ENCODE results near the gene GNG4. TPM values are rescaled to one million over a fixed set of nuclear protein-coding genes. Genes with fewer than 3 reads are reported as not detected.

The GNG4 gene
- total RNA-seq, result 0.19 TPM in 1 of 2 replicates, not detected in the other

DNA sequence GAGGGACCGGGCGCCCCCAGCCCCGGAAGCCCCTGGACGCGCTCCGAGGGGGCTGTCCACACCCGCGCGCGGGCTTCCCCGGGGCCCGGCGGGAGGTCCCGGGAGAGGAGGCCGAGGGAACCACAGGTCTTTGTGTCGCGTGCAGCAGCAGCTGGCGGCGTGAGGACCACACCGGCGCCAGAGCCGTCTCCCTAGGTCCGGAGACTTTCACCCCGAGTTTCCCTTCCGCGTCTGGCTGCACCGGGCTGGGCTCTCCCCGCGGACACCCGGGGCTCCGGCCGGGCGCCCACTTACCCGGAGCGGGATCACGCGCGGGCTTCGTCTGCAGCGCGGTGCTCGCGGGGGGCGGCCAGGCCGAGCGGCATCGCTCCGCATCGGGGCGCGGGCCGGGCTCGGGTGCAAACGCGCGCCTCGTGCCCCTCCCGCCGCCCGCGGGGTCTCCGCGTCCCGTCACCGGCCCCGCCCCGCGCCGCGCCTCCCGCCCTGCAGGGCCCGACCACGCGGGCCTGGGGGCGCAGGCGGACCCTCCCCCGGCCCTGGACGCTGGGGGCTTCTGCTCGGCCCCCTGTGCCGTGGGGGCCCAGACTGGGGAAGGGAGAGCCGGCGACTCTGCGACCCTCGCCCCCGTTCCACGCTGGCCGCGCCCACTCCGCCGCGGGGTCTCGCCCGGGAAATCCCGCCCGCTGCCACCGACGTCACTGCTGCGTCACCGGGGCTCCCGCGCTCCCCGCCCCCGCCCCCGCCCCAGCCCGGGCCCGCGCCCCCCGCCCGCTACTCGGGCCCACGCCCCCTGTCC is at the start of gene GNG4:
TSS of gene GNG4 (minus strand) at position 417 of the 796 bp plus-strand sequence. CDS start 65,946 bp downstream, outside the sequence.

DNA sequence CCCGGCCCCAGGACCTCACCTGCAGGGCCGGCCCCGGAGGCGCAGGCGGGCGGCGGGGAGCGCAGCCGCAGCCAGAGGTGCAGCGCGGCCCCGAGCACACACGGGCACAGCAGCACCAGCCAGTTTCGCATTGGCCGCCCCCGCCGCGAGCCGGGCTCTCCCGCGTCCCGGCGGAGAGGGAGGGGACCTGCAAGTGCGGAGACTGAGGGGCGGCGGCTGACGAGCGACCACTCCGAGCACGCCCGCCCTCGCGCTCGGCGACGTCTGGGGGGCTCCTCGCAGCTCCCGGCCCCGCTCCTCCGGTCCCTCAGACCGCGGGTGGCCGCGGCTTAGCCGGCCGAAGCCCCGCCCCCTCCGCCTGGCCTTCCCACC is 145.5 kb downstream of the GNG4 start, which contains the start of gene B3GALNT2:
TSS of gene B3GALNT2 (minus strand) at position 331 of the 372 bp plus-strand sequence. CDS start at position 131, 200 bp downstream.

Small RNAs within 50 kb of the gene (small RNA-seq; reads per million reads assigned to genes)
- gene MTCO3P46 (not detected), gene MTND4LP21 (not detected)

Other genes with a start within 250 kb of the GNG4 start
- 37.6 and 39.8 TPM in 2 replicates for gene B3GALNT2, start 145.3 kb downstream of the GNG4 start, total RNA-seq
- 17.1 and 22.2 TPM in 2 replicates for gene LYST, start 217.1 kb upstream of the GNG4 start, total RNA-seq